ENCODE measurements around the gene PLSCR2. TPM values are rescaled to one million over a fixed set of nuclear protein-coding genes. Genes with fewer than 3 reads are reported as not detected.

PLSCR2 gene
- polyA plus RNA-seq, 1 donor (not counting 4 experiments of a cell fraction or from before 2014, with no cell fraction given): not detected

DNA sequence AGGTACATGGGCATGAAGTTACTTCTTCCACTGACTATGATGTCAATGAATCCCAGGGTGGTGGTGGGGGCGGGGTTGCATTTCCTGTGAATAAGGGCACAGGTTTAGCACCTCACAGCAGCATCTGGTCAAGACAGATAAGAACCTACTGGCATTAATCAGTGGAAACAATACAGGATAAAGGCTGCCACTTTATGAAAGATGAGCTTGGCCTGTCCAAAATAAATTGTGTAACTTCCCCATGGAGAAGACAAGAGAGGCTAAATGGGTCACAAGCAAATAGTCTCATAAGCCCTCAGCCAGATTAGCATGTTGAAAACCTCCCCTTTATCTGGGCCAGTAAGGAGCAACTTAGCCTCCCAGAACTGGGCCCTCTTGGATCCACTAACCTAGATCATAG is 27.4 kb upstream of the PLSCR2 start:
- H2AFZ ChIP-seq (ENCODE audit: control insufficient read depth, low read length): no peak overlapping the region
- H3K4me2 ChIP-seq (ENCODE audit: control insufficient read depth, extremely low read depth, insufficient read depth, low read depth, low read length): no peak overlapping the region
- DNase-seq (ENCODE audit: low read depth, low spot score): no peak
- no peak overlapping the region for H3K4me3 ChIP-seq (ENCODE audit: control insufficient read depth in 2 of 3, extremely low read depth in 1 of 3, insufficient read depth in 2 of 3, low read depth in 1 of 3, low read length in 3 of 3)
- H3K27me3 ChIP-seq (ENCODE audit: control insufficient read depth, extremely low read depth, insufficient read depth, low read length): no peaks in the 10 kb centered on the region
- TF ChIP-seq EZH2 (IDR thresholded peaks at IDR 0.05; ENCODE audit: low read length): no peak
- TF ChIP-seq, protein P1, sequence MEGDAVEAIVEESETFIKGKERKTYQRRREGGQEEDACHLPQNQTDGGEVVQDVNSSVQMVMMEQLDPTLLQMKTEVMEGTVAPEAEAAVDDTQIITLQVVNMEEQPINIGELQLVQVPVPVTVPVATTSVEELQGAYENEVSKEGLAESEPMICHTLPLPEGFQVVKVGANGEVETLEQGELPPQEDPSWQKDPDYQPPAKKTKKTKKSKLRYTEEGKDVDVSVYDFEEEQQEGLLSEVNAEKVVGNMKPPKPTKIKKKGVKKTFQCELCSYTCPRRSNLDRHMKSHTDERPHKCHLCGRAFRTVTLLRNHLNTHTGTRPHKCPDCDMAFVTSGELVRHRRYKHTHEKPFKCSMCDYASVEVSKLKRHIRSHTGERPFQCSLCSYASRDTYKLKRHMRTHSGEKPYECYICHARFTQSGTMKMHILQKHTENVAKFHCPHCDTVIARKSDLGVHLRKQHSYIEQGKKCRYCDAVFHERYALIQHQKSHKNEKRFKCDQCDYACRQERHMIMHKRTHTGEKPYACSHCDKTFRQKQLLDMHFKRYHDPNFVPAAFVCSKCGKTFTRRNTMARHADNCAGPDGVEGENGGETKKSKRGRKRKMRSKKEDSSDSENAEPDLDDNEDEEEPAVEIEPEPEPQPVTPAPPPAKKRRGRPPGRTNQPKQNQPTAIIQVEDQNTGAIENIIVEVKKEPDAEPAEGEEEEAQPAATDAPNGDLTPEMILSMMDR (optimal IDR thresholded peaks at IDR 0.05 in 1 of 3, IDR thresholded peaks at IDR 0.05 in 1 of 3, conservative IDR thresholded peaks at IDR 0.05 in 1 of 3; ENCODE audit: extremely low read depth in 1 of 3, insufficient read depth in 2 of 3, low read length in 3 of 3): no peak
- no peaks in the 10 kb centered on the region for H3K79me2 ChIP-seq (ENCODE audit: control insufficient read depth, insufficient read depth, low read length)
- no peak for FAIRE-seq
- no peaks in the 10 kb centered on the region for H3K36me3 ChIP-seq (ENCODE audit: control insufficient read depth in 2 of 2, extremely low read depth in 1 of 2, insufficient read depth in 2 of 2, low read length in 2 of 2)
- H3K9me1 ChIP-seq (ENCODE audit: control insufficient read depth, extremely low read depth, insufficient read depth, low read length): no peaks in the 10 kb centered on the region
- no peaks in the 10 kb centered on the region for H3K4me1 ChIP-seq (ENCODE audit: control insufficient read depth, extremely low read depth, insufficient read depth, low read length)
- H3K27ac ChIP-seq (ENCODE audit: control insufficient read depth, insufficient read depth, low read length): no peak overlapping the region
- dilution Hi-C loops (cut with MboI; ENCODE audit: extremely low pct_ligation_motif_present, low sequenced_read_pairs): no loop called here
- H4K20me1 ChIP-seq (ENCODE audit: control insufficient read depth, extremely low read depth, insufficient read depth, low read length): no peaks in the 10 kb centered on the region
- H3K9me3 ChIP-seq (ENCODE audit: control insufficient read depth, low read depth, low read length): no peaks in the 10 kb centered on the region
- no peak overlapping the region for H3K9ac ChIP-seq (ENCODE audit: control insufficient read depth, extremely low read depth, insufficient read depth, low read length)

DNA sequence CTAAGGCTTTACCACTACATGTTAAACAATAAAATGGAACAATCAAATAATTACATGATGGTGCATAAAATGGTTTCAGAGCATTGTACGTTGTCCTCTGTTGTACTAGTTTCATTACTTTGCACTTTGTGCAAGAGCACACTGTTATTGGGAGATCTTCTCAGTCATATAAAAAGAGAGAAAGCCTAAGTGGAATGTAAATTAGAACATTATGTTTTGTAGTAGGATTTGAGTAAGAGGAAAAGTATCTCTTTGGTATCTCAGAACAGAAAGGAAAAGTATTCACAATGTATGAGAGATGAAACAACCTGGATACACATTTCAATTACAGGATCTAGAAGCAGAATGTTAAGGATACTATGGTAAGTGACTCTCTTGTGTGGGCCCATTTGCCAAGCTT is 26.9 kb upstream of the PLSCR2 start:
- no peak overlapping the region for H3K4me2 ChIP-seq (ENCODE audit: control insufficient read depth, extremely low read depth, insufficient read depth, low read depth, low read length)
- dilution Hi-C loops (cut with MboI; ENCODE audit: extremely low pct_ligation_motif_present, low sequenced_read_pairs): no loop called here
- no peaks in the 10 kb centered on the region for H3K36me3 ChIP-seq (ENCODE audit: control insufficient read depth in 2 of 2, extremely low read depth in 1 of 2, insufficient read depth in 2 of 2, low read length in 2 of 2)
- FAIRE-seq (no peak), DNase-seq (ENCODE audit: low read depth, low spot score) (no peak)
- no peaks in the 10 kb centered on the region for H3K79me2 ChIP-seq (ENCODE audit: control insufficient read depth, insufficient read depth, low read length)
- no peaks in the 10 kb centered on the region for H3K9me3 ChIP-seq (ENCODE audit: control insufficient read depth, low read depth, low read length)
- no peak overlapping the region for H3K27ac ChIP-seq (ENCODE audit: control insufficient read depth, insufficient read depth, low read length)
- H2AFZ ChIP-seq (ENCODE audit: control insufficient read depth, low read length): no peak overlapping the region
- no peaks in the 10 kb centered on the region for H4K20me1 ChIP-seq (ENCODE audit: control insufficient read depth, extremely low read depth, insufficient read depth, low read length)
- no peaks in the 10 kb centered on the region for H3K9me1 ChIP-seq (ENCODE audit: control insufficient read depth, extremely low read depth, insufficient read depth, low read length)
- H3K4me3 ChIP-seq (ENCODE audit: control insufficient read depth in 2 of 3, extremely low read depth in 1 of 3, insufficient read depth in 2 of 3, low read depth in 1 of 3, low read length in 3 of 3): no peak overlapping the region
- no peaks in the 10 kb centered on the region for H3K27me3 ChIP-seq (ENCODE audit: control insufficient read depth, extremely low read depth, insufficient read depth, low read length)
- no peaks in the 10 kb centered on the region for H3K4me1 ChIP-seq (ENCODE audit: control insufficient read depth, extremely low read depth, insufficient read depth, low read length)
- no peak overlapping the region for H3K9ac ChIP-seq (ENCODE audit: control insufficient read depth, extremely low read depth, insufficient read depth, low read length)
- TF ChIP-seq, protein P1 (optimal IDR thresholded peaks at IDR 0.05 in 1 of 3, IDR thresholded peaks at IDR 0.05 in 1 of 3, conservative IDR thresholded peaks at IDR 0.05 in 1 of 3; ENCODE audit: extremely low read depth in 1 of 3, insufficient read depth in 2 of 3, low read length in 3 of 3): no peak
- TF ChIP-seq EZH2 (IDR thresholded peaks at IDR 0.05; ENCODE audit: low read length): no peak
